Panc1 (cell line): ENCODE measurements around the gene KIFC3. TPM values are rescaled to one million over a fixed set of nuclear protein-coding genes. Genes with fewer than 3 reads are reported as not detected.
"Not testable (repeated sequence)": the region's sequence is repeated elsewhere in the genome, so short reads cannot be mapped to it uniquely, and the experiment has no call there.

Source experiments
- ATAC-seq: fragments of 200-7000 bp; cut with Tn5 transposase; 2 replicates; pipeline ENCODE4 v1.9.1; 2020; ENCODE audit warnings: mild to moderate bottlenecking, moderate library complexity
- BruUV-seq: library from RNA; stranded (reverse); fragments of 400-500 nt; replicated peaks from 2 replicates; lab custom pipeline; 2021; lab: Mats Ljungman, UMichigan
- CTCF ChIA-PET: fragments of 300-600 bp; sonication (Branson Sonifier 250); formaldehyde crosslinking; loops from one replicate; lab custom pipeline; 2022; ENCODE audit warnings: antibody characterized with exemption; lab: Charles Lee
- POLR2A ChIA-PET: fragments of 300-600 bp; sonication (Branson Sonifier 250); formaldehyde crosslinking; loops from one replicate; lab custom pipeline; 2022; ENCODE audit warnings: antibody characterized with exemption; lab: Charles Lee
- DNase-seq: peaks from one replicate; pipeline ENCODE4 v3.0.0-alpha.2; 2010; ENCODE audit warnings: low read depth, low spot score
- H3K27ac ChIP-seq: 2 replicates; pipeline ENCODE4 v1.5.1; 2011; ENCODE audit warnings: mild to moderate bottlenecking, low read length, inconsistent platforms
- H3K27me3 ChIP-seq: fragments of 200-500 bp; sonication (Bioruptor generic); 2 replicates; pipeline ENCODE4 v1.6.0; 2014; ENCODE audit warnings: low read length, inconsistent platforms; ENCODE audit not compliant: control insufficient read depth, insufficient read depth
- H3K36me3 ChIP-seq: fragments of 200-500 bp; sonication (Bioruptor generic); 2 replicates; pipeline ENCODE4 v1.5.1; 2014; ENCODE audit warnings: inconsistent platforms, mild to moderate bottlenecking, low read length, moderate library complexity; ENCODE audit not compliant: control insufficient read depth, insufficient read depth
- H3K4me1 ChIP-seq: 2 replicates; pipeline ENCODE4 v1.5.1; 2011; ENCODE audit warnings: inconsistent platforms, mild to moderate bottlenecking, low read length, moderate library complexity; ENCODE audit not compliant: control insufficient read depth, insufficient read depth
- H3K4me3 ChIP-seq, 2 experiments: 2 replicates each; pipeline ENCODE4 v1.5.1; 2011 to 2012; ENCODE audit warnings: low read depth in 2 of 2, low read length in 2 of 2, mild to moderate bottlenecking in 2 of 2, inconsistent platforms in 1 of 2, moderate library complexity in 1 of 2
- H3K9me3 ChIP-seq: fragments of 200-500 bp; sonication (Bioruptor generic); 2 replicates; pipeline ENCODE4 v1.5.1; 2014; ENCODE audit warnings: low read depth, mild to moderate bottlenecking, inconsistent platforms, low read length, moderate library complexity; ENCODE audit not compliant: control insufficient read depth, insufficient read depth
- CTCF ChIP-seq: fragments of 450-650 bp; IDR thresholded peaks from 2 replicates; pipeline ENCODE4 v1.5.1; 2017; ENCODE audit warnings: mild to moderate bottlenecking
- POLR2AphosphoS5 ChIP-seq: IDR thresholded peaks from 2 replicates; pipeline ENCODE4 v1.6.1; 2012; ENCODE audit warnings: mild to moderate bottlenecking, low read depth, low read length, moderate library complexity
- REST ChIP-seq, 2 experiments: IDR thresholded peaks; 2 replicates each; pipeline ENCODE4 v1.6.1; 2011 to 2012; ENCODE audit warnings: low read depth in 2 of 2, control low read depth in 1 of 2, low read length in 1 of 2, mild to moderate bottlenecking in 1 of 2, moderate library complexity in 1 of 2; ENCODE audit not compliant: insufficient read depth in 1 of 2
- SIN3A ChIP-seq: IDR thresholded peaks from 2 replicates; pipeline ENCODE4 v1.6.1; 2012; ENCODE audit warnings: low read depth, mild to moderate bottlenecking, low read length, moderate library complexity, borderline replicate concordance; ENCODE audit not compliant: insufficient read depth
- TCF7L2 ChIP-seq: IDR thresholded peaks from 2 replicates; pipeline ENCODE4 v1.6.1; 2011; ENCODE audit warnings: mild to moderate bottlenecking, low read depth, low read length, inconsistent platforms
- in situ Hi-C: cut with HindIII; loops from 2 replicates; pipeline ENCODE4 v1.10.0; 2016; ENCODE audit warnings: low sequenced_read_pairs, low pct_unique_long_range_greater_than_20kb
- intact Hi-C: fragments of 100-400 bp; cut with micrococcal nuclease; formaldehyde crosslinking; loops from one replicate; pipeline ENCODE4 v1.10.0; 2022; ENCODE audit not compliant: unreplicated experiment
- total RNA-seq: library from RNA; stranded (reverse); gene quantifications from one replicate; pipeline ENCODE4 v1.2.1, GENCODE V29; 2021; ENCODE audit not compliant: unreplicated experiment

KIFC3 gene
- total RNA-seq, 1 experiment from 2014 or later, result 51.5 TPM

DNA sequence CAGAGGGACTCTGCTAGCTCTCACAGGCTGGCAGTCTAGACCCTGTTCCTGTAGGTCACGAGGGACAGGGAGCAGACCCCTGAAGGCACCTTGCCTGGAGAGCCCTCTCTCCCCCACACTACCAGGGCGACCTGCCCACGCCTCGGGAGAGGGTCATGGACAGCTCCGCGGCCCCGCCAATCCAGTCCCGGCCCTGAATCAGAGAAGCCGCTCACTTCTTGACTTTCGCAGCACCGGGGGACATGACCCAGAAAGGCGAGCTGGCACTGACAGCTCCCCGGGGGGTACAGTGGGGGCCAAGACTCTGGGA is 5.1 kb downstream of the KIFC3 start:
- ChIA-PET POLR2A (no interaction called here), CTCF (no interaction called here)
- DNase-seq (no peak), ATAC-seq (no peak)
- H3K4me1 ChIP-seq, result peaks cover 20% of the 10 kb centered on the region
- H3K27ac ChIP-seq, result no peak overlapping the region
- TF ChIP-seq SIN3A (no peak), TCF7L2 (no peak), POLR2AphosphoS5 (no peak), CTCF (no peak), REST (IDR thresholded peaks at IDR 0.05; ENCODE audit: insufficient read depth in 1 of 2, low read depth in 2 of 2, low read length in 1 of 2) (no peak)
- intact Hi-C loops (no loop called here), in situ Hi-C loops (no loop called here)
- no peak overlapping the region for H3K4me3 ChIP-seq
- no peaks in the 10 kb centered on the region for H3K36me3 ChIP-seq
- H3K9me3 ChIP-seq, result no peaks in the 10 kb centered on the region
- no TSS peak for BruUV-seq
- H3K27me3 ChIP-seq, result no peaks in the 10 kb centered on the region

DNA sequence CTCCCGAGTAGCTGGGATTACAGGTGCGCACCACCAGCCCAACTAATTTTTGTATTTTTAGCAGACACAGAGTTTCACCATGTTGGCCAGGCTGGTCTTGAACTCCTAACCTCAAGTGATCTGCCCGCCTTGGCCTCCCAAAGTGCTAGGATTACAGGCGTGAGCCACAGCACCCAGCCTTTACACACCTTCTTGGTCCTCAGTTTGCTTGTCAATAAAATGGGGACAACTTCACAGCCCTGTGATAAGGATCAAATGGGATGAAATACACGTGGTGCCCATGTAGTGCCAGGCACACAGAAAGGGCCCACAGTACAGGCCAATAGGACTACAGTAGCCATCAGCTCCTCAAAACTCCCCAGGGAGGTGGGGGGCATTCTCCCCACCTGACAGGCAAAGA is 6.3 kb downstream of the KIFC3 start:
- H3K4me3 ChIP-seq, BruUV-seq, intact Hi-C loops, ATAC-seq, H3K27me3 ChIP-seq, H3K36me3 ChIP-seq, H3K27ac ChIP-seq, H3K9me3 ChIP-seq, DNase-seq, in situ Hi-C loops, POLR2A ChIA-PET: not testable (repeated sequence)
- CTCF ChIA-PET, result interaction anchor here (0.5 kb wide), 1 partner anchor 67 kb away, joined by 4 read pairs; no protein-coding TSS in a partner anchor
- H3K4me1 ChIP-seq, result peaks cover 14% of the 10 kb centered on the region

DNA sequence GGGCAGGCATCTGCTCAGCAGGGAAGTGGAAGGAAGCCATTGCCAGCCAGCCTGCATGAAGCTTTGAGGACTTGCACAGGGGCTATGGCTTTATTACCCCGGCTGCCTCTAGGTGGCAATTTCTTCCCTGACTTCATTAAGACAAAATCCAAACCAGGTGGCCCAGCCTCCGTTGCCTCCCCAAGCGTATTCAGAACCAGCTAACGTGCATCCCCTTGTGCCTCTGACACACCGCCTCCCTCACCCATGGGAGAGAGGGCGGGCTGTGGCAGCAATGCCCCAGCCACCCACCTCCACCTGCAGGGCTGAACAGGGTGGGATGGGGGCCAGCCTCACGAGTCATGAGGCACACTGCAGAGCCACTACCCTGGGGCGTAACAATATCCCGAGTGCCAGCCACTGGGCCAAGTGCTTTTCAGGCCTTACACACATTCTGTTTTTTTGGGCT is 6.8 kb downstream of the KIFC3 start:
- ChIA-PET CTCF (interaction anchor here (0.5 to 1.1 kb wide), 2 partner anchors 68 kb away, joined by 4 to 5 read pairs; no protein-coding TSS in a partner anchor), POLR2A (no interaction called here)
- intact Hi-C loops (loop anchor here (2.0 kb wide), 1 partner anchor 67 kb away; no protein-coding TSS in a partner anchor), in situ Hi-C loops (no loop called here)
- H3K9me3 ChIP-seq, result no peaks in the 10 kb centered on the region
- no peak overlapping the region for H3K27ac ChIP-seq
- peak; percentile 75; the same call in 1 of the 2 replicates for TF ChIP-seq CTCF
- no peak for TF ChIP-seq SIN3A
- H3K36me3 ChIP-seq, result no peaks in the 10 kb centered on the region
- no peaks in the 10 kb centered on the region for H3K27me3 ChIP-seq
- DNase-seq (peak; percentile 27), ATAC-seq (peak; percentile 85)
- no TSS peak for BruUV-seq
- H3K4me3 ChIP-seq, result no peak overlapping the region
- H3K4me1 ChIP-seq, result peaks cover 8% of the 10 kb centered on the region
